Activated T-helper 17 cell treated with anti-CD3 and anti-CD28 coated beads, Interleukin-2, amount 50 U/mL, for 72 hours (primary cell): Measurements from ENCODE around the gene KIF23. TPM values are rescaled to one million over a fixed set of nuclear protein-coding genes. Genes with fewer than 3 reads are reported as not detected.

Experiments used
- ATAC-seq: fragments of 150-1000 bp; cut with Tn5 transposase; replicated peaks from 2 replicates; pipeline ENCODE4 v1.10.0; 2021; ENCODE audit warnings: mild to moderate bottlenecking, moderate library complexity
- H3K27ac Mint-ChIP-seq: one replicate; pipeline ENCODE4 v1.8.0; 2022; ENCODE audit warnings: mixed read lengths
- H3K27me3 Mint-ChIP-seq: one replicate; pipeline ENCODE4 v1.8.0; 2022; ENCODE audit warnings: mixed read lengths
- H3K36me3 Mint-ChIP-seq: one replicate; pipeline ENCODE4 v1.8.0; 2022; ENCODE audit warnings: low read depth, mild to moderate bottlenecking, mixed read lengths
- H3K4me1 Mint-ChIP-seq: one replicate; pipeline ENCODE4 v1.8.0; 2022; ENCODE audit warnings: mixed read lengths
- H3K4me3 Mint-ChIP-seq: one replicate; pipeline ENCODE4 v1.8.0; 2022; ENCODE audit warnings: mild to moderate bottlenecking, mixed read lengths
- H3K9me3 Mint-ChIP-seq: one replicate; pipeline ENCODE4 v1.8.0; 2022; ENCODE audit warnings: mixed read lengths
- total RNA-seq, 2 donors: library from RNA; stranded (reverse); gene quantifications; one replicate each; pipeline ENCODE4 v1.2.3, GENCODE V29; 2022

Gene KIF23
- total RNA-seq, 2 donors from 2014 or later: 51.3 to 54.5 TPM

GRCh38 chr15:69388260-69388705 is 25.9 kb upstream of the KIF23 start:
- H3K4me1 Mint-ChIP-seq: no peaks in the 10 kb centered on the region
- ATAC-seq: no peak
- no peaks in the 10 kb centered on the region for H3K9me3 Mint-ChIP-seq
- no peak overlapping the region for H3K4me3 Mint-ChIP-seq
- H3K27ac Mint-ChIP-seq: no peak overlapping the region
- peaks cover 6% of the 10 kb centered on the region for H3K27me3 Mint-ChIP-seq
- no peaks in the 10 kb centered on the region for H3K36me3 Mint-ChIP-seq

- Mint-ChIP-seq H3K27ac (no peak overlapping the region), H3K9me3 (no peaks in the 10 kb centered on the region), H3K4me3 (no peak overlapping the region), H3K4me1 (peaks cover 1% of the 10 kb centered on the region), H3K36me3 (no peaks in the 10 kb centered on the region), H3K27me3 (peaks cover 6% of the 10 kb centered on the region)
- no peak for ATAC-seq
Measured at GRCh38 chr15:69389426-69389825, 24.7 kb upstream of the KIF23 start.

GRCh38 chr15:69390575-69390974 is 23.6 kb upstream of the KIF23 start:
- Mint-ChIP-seq H3K4me3 (no peak overlapping the region), H3K27ac (no peak overlapping the region), H3K36me3 (no peaks in the 10 kb centered on the region), H3K4me1 (peaks cover 5% of the 10 kb centered on the region), H3K27me3 (peaks cover 6% of the 10 kb centered on the region), H3K9me3 (no peaks in the 10 kb centered on the region)
- ATAC-seq: no peak

- Mint-ChIP-seq H3K9me3 (no peaks in the 10 kb centered on the region), H3K4me3 (no peak overlapping the region), H3K27ac (no peak overlapping the region), H3K36me3 (no peaks in the 10 kb centered on the region), H3K4me1 (peaks cover 5% of the 10 kb centered on the region), H3K27me3 (peaks cover 6% of the 10 kb centered on the region)
- no peak for ATAC-seq
Measured at GRCh38 chr15:69391046-69391757, 22.9 kb upstream of the KIF23 start.

- H3K36me3 Mint-ChIP-seq: no peaks in the 10 kb centered on the region
- H3K27ac Mint-ChIP-seq: no peak overlapping the region
- peaks cover 6% of the 10 kb centered on the region for H3K27me3 Mint-ChIP-seq
- no peak for ATAC-seq
- H3K9me3 Mint-ChIP-seq: no peaks in the 10 kb centered on the region
- no peak overlapping the region for H3K4me3 Mint-ChIP-seq
- peaks cover 5% of the 10 kb centered on the region for H3K4me1 Mint-ChIP-seq
Measured at GRCh38 chr15:69392352-69392751, 21.8 kb upstream of the KIF23 start.

GRCh38 chr15:69393831-69394491 is 20.2 kb upstream of the KIF23 start:
- H3K4me1 Mint-ChIP-seq: peaks cover 5% of the 10 kb centered on the region
- H3K36me3 Mint-ChIP-seq: no peaks in the 10 kb centered on the region
- no peak overlapping the region for H3K27ac Mint-ChIP-seq
- no peak overlapping the region for H3K4me3 Mint-ChIP-seq
- ATAC-seq: no peak
- no peaks in the 10 kb centered on the region for H3K9me3 Mint-ChIP-seq
- peaks cover 6% of the 10 kb centered on the region for H3K27me3 Mint-ChIP-seq

- Mint-ChIP-seq H3K36me3 (no peaks in the 10 kb centered on the region), H3K27me3 (peaks cover 6% of the 10 kb centered on the region), H3K4me1 (peaks cover 5% of the 10 kb centered on the region), H3K4me3 (no peak overlapping the region), H3K27ac (no peak overlapping the region), H3K9me3 (no peaks in the 10 kb centered on the region)
- peak; percentile 91 for ATAC-seq
Measured at GRCh38 chr15:69394556-69395282, 19.4 kb upstream of the KIF23 start.

- H3K4me3 Mint-ChIP-seq: no peak overlapping the region
- H3K27me3 Mint-ChIP-seq: peaks cover 6% of the 10 kb centered on the region
- H3K27ac Mint-ChIP-seq: no peak overlapping the region
- no peaks in the 10 kb centered on the region for H3K9me3 Mint-ChIP-seq
- H3K36me3 Mint-ChIP-seq: no peaks in the 10 kb centered on the region
- ATAC-seq: no peak
- peaks cover 5% of the 10 kb centered on the region for H3K4me1 Mint-ChIP-seq
Measured at GRCh38 chr15:69395460-69395859, 18.7 kb upstream of the KIF23 start.

- Mint-ChIP-seq H3K4me3 (no peak overlapping the region), H3K27ac (no peak overlapping the region), H3K36me3 (no peaks in the 10 kb centered on the region), H3K27me3 (peaks cover 6% of the 10 kb centered on the region), H3K4me1 (peaks cover 5% of the 10 kb centered on the region), H3K9me3 (no peaks in the 10 kb centered on the region)
- ATAC-seq: no peak
Measured at GRCh38 chr15:69395991-69396390, 18.2 kb upstream of the KIF23 start.

GRCh38 chr15:69398491-69398891 is 15.7 kb upstream of the KIF23 start:
- Mint-ChIP-seq H3K4me1 (peaks cover 5% of the 10 kb centered on the region), H3K27ac (no peak overlapping the region), H3K4me3 (no peak overlapping the region), H3K36me3 (no peaks in the 10 kb centered on the region), H3K27me3 (no peaks in the 10 kb centered on the region), H3K9me3 (no peaks in the 10 kb centered on the region)
- ATAC-seq: no peak

GRCh38 chr15:69400850-69401249 is 13.3 kb upstream of the KIF23 start:
- Mint-ChIP-seq H3K4me1 (no peaks in the 10 kb centered on the region), H3K9me3 (no peaks in the 10 kb centered on the region), H3K27ac (peak overlapping the region; percentile 75), H3K4me3 (no peak overlapping the region), H3K36me3 (no peaks in the 10 kb centered on the region), H3K27me3 (no peaks in the 10 kb centered on the region)
- peak; percentile 78 for ATAC-seq

GRCh38 chr15:69402816-69403215 is 11.3 kb upstream of the KIF23 start:
- Mint-ChIP-seq H3K27me3 (peaks cover 3% of the 10 kb centered on the region), H3K27ac (no peak overlapping the region), H3K9me3 (no peaks in the 10 kb centered on the region), H3K4me3 (no peak overlapping the region), H3K36me3 (no peaks in the 10 kb centered on the region), H3K4me1 (no peaks in the 10 kb centered on the region)
- ATAC-seq: no peak

- no peak for ATAC-seq
- Mint-ChIP-seq H3K9me3 (no peaks in the 10 kb centered on the region), H3K27me3 (peaks cover 6% of the 10 kb centered on the region), H3K4me1 (no peaks in the 10 kb centered on the region), H3K27ac (no peak overlapping the region), H3K4me3 (no peak overlapping the region), H3K36me3 (no peaks in the 10 kb centered on the region)
Measured at GRCh38 chr15:69403594-69403993, 10.6 kb upstream of the KIF23 start.

- Mint-ChIP-seq H3K27ac (no peak overlapping the region), H3K9me3 (no peaks in the 10 kb centered on the region), H3K27me3 (peaks cover 6% of the 10 kb centered on the region), H3K4me3 (no peak overlapping the region), H3K4me1 (no peaks in the 10 kb centered on the region), H3K36me3 (no peaks in the 10 kb centered on the region)
- no peak for ATAC-seq
Measured at GRCh38 chr15:69405110-69405509, 9.0 kb upstream of the KIF23 start.
